Activated T-helper 2 cell treated with anti-CD3 and anti-CD28 coated beads, Interferon-gamma antibody, Interleukin-2, Interleukin-4, amounts not matched to agents 10 μg/mL and 5 μg/mL and 100 μg/mL, durations not matched to agents 14 hours and 24 hours and 36 hours (primary cell): Measurements from ENCODE around the gene GALNT17. TPM values are rescaled to one million over a fixed set of nuclear protein-coding genes. Genes with fewer than 3 reads are reported as not detected.
"Not testable (repeated sequence)": the region's sequence is repeated elsewhere in the genome, so short reads cannot be mapped to it uniquely, and the experiment has no call there.

Source experiments
- DNase-seq: peaks from one replicate; pipeline ENCODE4 v3.0.0; 2021; ENCODE audit warnings: low spot score
- H3K27ac Mint-ChIP-seq: one replicate; pipeline ENCODE4 v1.8.0; 2021; ENCODE audit warnings: mixed read lengths
- H3K27me3 Mint-ChIP-seq: one replicate; pipeline ENCODE4 v1.8.0; 2021; ENCODE audit warnings: low read depth, mixed read lengths
- H3K36me3 Mint-ChIP-seq: one replicate; pipeline ENCODE4 v1.8.0; 2021; ENCODE audit warnings: low read depth, mixed read lengths
- H3K4me1 Mint-ChIP-seq: one replicate; pipeline ENCODE4 v1.8.0; 2021; ENCODE audit warnings: low read depth, mixed read lengths
- H3K4me3 Mint-ChIP-seq: one replicate; pipeline ENCODE4 v1.8.0; 2021; ENCODE audit warnings: low read depth, mild to moderate bottlenecking, moderate library complexity, mixed read lengths
- H3K9me3 Mint-ChIP-seq: one replicate; pipeline ENCODE4 v1.8.0; 2021; ENCODE audit warnings: mixed read lengths
- intact Hi-C: fragments of 100-400 bp; cut with micrococcal nuclease; formaldehyde crosslinking; loops from one replicate; pipeline ENCODE4 v1.15.1; 2023
- total RNA-seq: library from RNA; stranded (reverse); gene quantifications from 2 replicates; pipeline ENCODE4 v1.2.3, GENCODE V29; 2022

Gene GALNT17
- total RNA-seq, 1 donor from 2014 or later, result not detected

GRCh38 chr7:71615017-71615416, 483.1 kb downstream of the GALNT17 start:
- H3K9me3 Mint-ChIP-seq, result peaks cover 30% of the 10 kb centered on the region
- no peaks in the 10 kb centered on the region for H3K4me1 Mint-ChIP-seq
- no peak for DNase-seq
- no peak overlapping the region for H3K27ac Mint-ChIP-seq
- no peaks in the 10 kb centered on the region for H3K36me3 Mint-ChIP-seq
- H3K4me3 Mint-ChIP-seq, result no peak overlapping the region
- intact Hi-C loops, result no loop called here
- H3K27me3 Mint-ChIP-seq, result no peaks in the 10 kb centered on the region

- no peak for DNase-seq
- no peaks in the 10 kb centered on the region for H3K36me3 Mint-ChIP-seq
- H3K4me1 Mint-ChIP-seq, result no peaks in the 10 kb centered on the region
- intact Hi-C loops, result no loop called here
- no peaks in the 10 kb centered on the region for H3K27me3 Mint-ChIP-seq
- H3K27ac Mint-ChIP-seq, result no peak overlapping the region
- H3K4me3 Mint-ChIP-seq, result no peak overlapping the region
- peaks cover 28% of the 10 kb centered on the region for H3K9me3 Mint-ChIP-seq
These were observed 484.3 kb downstream of the GALNT17 start for GRCh38 chr7:71616217-71616616.

- Mint-ChIP-seq H3K9me3 (peaks cover 29% of the 10 kb centered on the region), H3K27me3 (no peaks in the 10 kb centered on the region), H3K36me3 (no peaks in the 10 kb centered on the region), H3K4me1 (no peaks in the 10 kb centered on the region), H3K27ac (no peak overlapping the region), H3K4me3 (no peak overlapping the region)
- intact Hi-C loops, result no loop called here
- no peak for DNase-seq
These were observed 486.3 kb downstream of the GALNT17 start for GRCh38 chr7:71618278-71618677.

- intact Hi-C loops, result no loop called here
- no peak overlapping the region for H3K4me3 Mint-ChIP-seq
- H3K9me3 Mint-ChIP-seq, result peaks cover 37% of the 10 kb centered on the region
- H3K27me3 Mint-ChIP-seq, result no peaks in the 10 kb centered on the region
- H3K4me1 Mint-ChIP-seq, result no peaks in the 10 kb centered on the region
- no peaks in the 10 kb centered on the region for H3K36me3 Mint-ChIP-seq
- no peak for DNase-seq
- no peak overlapping the region for H3K27ac Mint-ChIP-seq
These were observed 493.6 kb downstream of the GALNT17 start for GRCh38 chr7:71625545-71625944.

- Mint-ChIP-seq H3K27me3 (no peaks in the 10 kb centered on the region), H3K4me3 (no peak overlapping the region), H3K36me3 (no peaks in the 10 kb centered on the region), H3K9me3 (peaks cover 39% of the 10 kb centered on the region), H3K4me1 (no peaks in the 10 kb centered on the region), H3K27ac (no peak overlapping the region)
- DNase-seq, result no peak
- intact Hi-C loops, result no loop called here
These were observed 494.3 kb downstream of the GALNT17 start for GRCh38 chr7:71626206-71626605.

GRCh38 chr7:71627651-71628050, 495.7 kb downstream of the GALNT17 start:
- Mint-ChIP-seq H3K4me3 (no peak overlapping the region), H3K4me1 (no peaks in the 10 kb centered on the region), H3K27ac (no peak overlapping the region), H3K36me3 (no peaks in the 10 kb centered on the region), H3K27me3 (no peaks in the 10 kb centered on the region), H3K9me3 (peaks cover 43% of the 10 kb centered on the region)
- DNase-seq, result no peak
- intact Hi-C loops, result no loop called here

GRCh38 chr7:71630516-71630915, 498.6 kb downstream of the GALNT17 start:
- no peak overlapping the region for H3K4me3 Mint-ChIP-seq

GRCh38 chr7:71633551-71634008, 501.6 kb downstream of the GALNT17 start:
- intact Hi-C loops, result no loop called here
- H3K27me3 Mint-ChIP-seq, result no peaks in the 10 kb centered on the region
- no peak for DNase-seq
- H3K36me3 Mint-ChIP-seq, result no peaks in the 10 kb centered on the region
- H3K4me1 Mint-ChIP-seq, result no peaks in the 10 kb centered on the region
- no peak overlapping the region for H3K4me3 Mint-ChIP-seq
- H3K9me3 Mint-ChIP-seq, result peaks cover 47% of the 10 kb centered on the region
- H3K27ac Mint-ChIP-seq, result no peak overlapping the region

More at GRCh38 chr7:71630516-71630915, 498.6 kb downstream of the GALNT17 start:
- H3K4me1 Mint-ChIP-seq, result no peaks in the 10 kb centered on the region
- no peak for DNase-seq
- peaks cover 41% of the 10 kb centered on the region for H3K9me3 Mint-ChIP-seq
- no peaks in the 10 kb centered on the region for H3K27me3 Mint-ChIP-seq
- intact Hi-C loops, result no loop called here
- H3K36me3 Mint-ChIP-seq, result no peaks in the 10 kb centered on the region
- H3K27ac Mint-ChIP-seq, result no peak overlapping the region

GRCh38 chr7:71635849-71636248, 503.9 kb downstream of the GALNT17 start:
- H3K27me3 Mint-ChIP-seq, H3K36me3 Mint-ChIP-seq, H3K27ac Mint-ChIP-seq, DNase-seq, intact Hi-C loops, H3K4me3 Mint-ChIP-seq, H3K4me1 Mint-ChIP-seq: not testable (repeated sequence)
- peaks cover 50% of the 10 kb centered on the region for H3K9me3 Mint-ChIP-seq

GRCh38 chr7:71636329-71636728, 504.4 kb downstream of the GALNT17 start:
- Mint-ChIP-seq H3K36me3 (no peaks in the 10 kb centered on the region), H3K27ac (no peak overlapping the region), H3K4me3 (no peak overlapping the region), H3K9me3 (peaks cover 47% of the 10 kb centered on the region), H3K27me3 (no peaks in the 10 kb centered on the region), H3K4me1 (no peaks in the 10 kb centered on the region)
- intact Hi-C loops, result no loop called here
- no peak for DNase-seq

GRCh38 chr7:71637578-71637977, 505.6 kb downstream of the GALNT17 start:
- H3K4me3 Mint-ChIP-seq, result no peak overlapping the region
- no peak for DNase-seq
- no peaks in the 10 kb centered on the region for H3K4me1 Mint-ChIP-seq
- no peaks in the 10 kb centered on the region for H3K36me3 Mint-ChIP-seq
- H3K9me3 Mint-ChIP-seq, result peaks cover 39% of the 10 kb centered on the region
- H3K27ac Mint-ChIP-seq, result no peak overlapping the region
- intact Hi-C loops, result no loop called here
- H3K27me3 Mint-ChIP-seq, result no peaks in the 10 kb centered on the region

- DNase-seq, result no peak
- no peak overlapping the region for H3K27ac Mint-ChIP-seq
- H3K27me3 Mint-ChIP-seq, result no peaks in the 10 kb centered on the region
- intact Hi-C loops, result no loop called here
- H3K36me3 Mint-ChIP-seq, result no peaks in the 10 kb centered on the region
- peaks cover 39% of the 10 kb centered on the region for H3K9me3 Mint-ChIP-seq
- H3K4me1 Mint-ChIP-seq, result no peaks in the 10 kb centered on the region
- H3K4me3 Mint-ChIP-seq, result no peak overlapping the region
These were observed 506.2 kb downstream of the GALNT17 start for GRCh38 chr7:71638108-71638507.

GRCh38 chr7:71639382-71640085, 507.6 kb downstream of the GALNT17 start:
- no peak for DNase-seq
- intact Hi-C loops, result no loop called here
- peaks cover 38% of the 10 kb centered on the region for H3K9me3 Mint-ChIP-seq
- no peak overlapping the region for H3K27ac Mint-ChIP-seq
- H3K27me3 Mint-ChIP-seq, result no peaks in the 10 kb centered on the region
- no peaks in the 10 kb centered on the region for H3K4me1 Mint-ChIP-seq
- H3K36me3 Mint-ChIP-seq, result no peaks in the 10 kb centered on the region
- H3K4me3 Mint-ChIP-seq, result no peak overlapping the region
